Activated CD4-positive, alpha-beta memory T cell treated with anti-CD3 and anti-CD28 coated beads for 36 hours (primary cell): ENCODE results near the gene PAX5. TPM values are rescaled to one million over a fixed set of nuclear protein-coding genes. Genes with fewer than 3 reads are reported as not detected.
A peak's percentile ranks its signal among the peaks of the same experiment; 100 is the strongest.

Experiments used
- CTCF ChIA-PET: fragments of 350-600 bp; sonication (Branson Sonifier 250); formaldehyde crosslinking; loops from one replicate; lab custom pipeline; 2021; ENCODE audit warnings: antibody characterized with exemption, inconsistent platforms; lab: Charles Lee
- POLR2A ChIA-PET: fragments of 350-600 bp; sonication (Branson Sonifier 250); formaldehyde crosslinking; loops from one replicate; lab custom pipeline; 2021; ENCODE audit warnings: antibody characterized with exemption; lab: Charles Lee
- DNase-seq: peaks from one replicate; pipeline ENCODE4 v3.0.0-alpha.2; 2020
- H3K27ac Mint-ChIP-seq: one replicate; pipeline ENCODE4 v1.8.0; 2021; ENCODE audit warnings: mixed read lengths
- H3K27me3 Mint-ChIP-seq: one replicate; pipeline ENCODE4 v1.8.0; 2021; ENCODE audit warnings: mixed read lengths
- H3K36me3 Mint-ChIP-seq: one replicate; pipeline ENCODE4 v1.8.0; 2021; ENCODE audit warnings: mixed read lengths
- H3K4me1 Mint-ChIP-seq: one replicate; pipeline ENCODE4 v1.8.0; 2021; ENCODE audit warnings: low read depth, mixed read lengths
- H3K4me3 Mint-ChIP-seq: one replicate; pipeline ENCODE4 v1.8.0; 2021; ENCODE audit warnings: mild to moderate bottlenecking, mixed read lengths
- H3K9me3 Mint-ChIP-seq: one replicate; pipeline ENCODE4 v1.8.0; 2021; ENCODE audit warnings: mixed read lengths
- intact Hi-C: fragments of 100-400 bp; cut with micrococcal nuclease; formaldehyde crosslinking; loops from one replicate; pipeline ENCODE4 v1.15.1; 2023
- total RNA-seq, 2 experiments: library from RNA; stranded (reverse); gene quantifications; one replicate each; pipeline ENCODE4 v1.2.3, GENCODE V29; 2021

PAX5 gene
- total RNA-seq, 2 experiments from 2014 or later, result 0.12 to 0.15 TPM

DNA sequence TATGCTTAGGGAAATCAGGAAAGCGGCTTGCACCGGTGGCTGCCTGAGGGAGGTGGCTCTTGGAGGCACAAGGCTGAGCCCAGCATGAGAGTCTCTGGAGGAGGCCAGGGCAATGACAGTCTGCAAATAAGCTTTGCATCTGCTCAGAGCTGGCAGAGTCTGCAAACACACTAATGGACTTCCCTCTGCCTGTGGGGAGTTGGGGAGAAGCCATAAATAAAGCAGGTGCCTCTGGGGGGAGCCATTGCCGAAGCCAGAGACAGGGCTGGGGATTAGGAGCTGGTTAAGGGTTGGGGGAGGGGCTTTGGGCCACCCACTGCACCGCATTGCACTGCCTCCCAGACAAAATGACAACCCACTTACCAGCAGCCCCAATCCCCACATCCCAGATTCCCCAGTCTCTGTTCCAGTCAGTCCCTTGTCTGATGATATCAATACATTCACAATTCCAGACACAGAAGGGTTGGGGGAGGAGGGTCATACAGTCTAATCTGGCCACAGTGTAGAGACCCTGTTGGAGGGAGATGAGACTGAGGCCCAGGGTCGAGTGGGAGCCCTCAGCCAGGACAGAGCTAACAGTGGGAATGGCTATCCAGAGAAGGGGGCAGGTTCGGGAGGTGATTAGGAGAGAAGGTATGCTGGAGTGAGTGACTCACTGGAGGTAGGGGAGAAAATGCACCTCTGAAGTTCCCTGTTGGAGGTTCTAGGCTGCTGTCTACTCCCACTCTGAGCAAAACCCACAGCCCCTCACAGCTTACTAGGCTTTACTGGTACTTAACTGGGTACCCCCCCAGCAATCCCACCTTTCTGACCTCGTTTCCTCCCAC, 53.7 kb downstream of the PAX5 start:
- Mint-ChIP-seq H3K27ac (no peak overlapping the region), H3K4me1 (peaks cover 4% of the 10 kb centered on the region), H3K9me3 (no peaks in the 10 kb centered on the region), H3K4me3 (no peak overlapping the region), H3K36me3 (no peaks in the 10 kb centered on the region), H3K27me3 (peaks cover 44% of the 10 kb centered on the region)
- DNase-seq, result peak; percentile 30
- POLR2A ChIA-PET, result no interaction called here
- intact Hi-C loops, result no loop called here
- CTCF ChIA-PET, result interaction anchor here (0.6 kb wide), 1 partner anchor 11 kb away, joined by 4 read pairs; no protein-coding TSS in a partner anchor

GRCh38 chr9:36976371-36977030, 57.6 kb downstream of the PAX5 start:
- ChIA-PET CTCF (interaction anchor here (0.7 to 1.8 kb wide), 4 partner anchors 15 to 103 kb away, joined by 3 to 8 read pairs (median 4); no protein-coding TSS in a partner anchor), POLR2A (no interaction called here)
- H3K27ac Mint-ChIP-seq, result no peak overlapping the region
- H3K36me3 Mint-ChIP-seq, result no peaks in the 10 kb centered on the region
- no peaks in the 10 kb centered on the region for H3K4me1 Mint-ChIP-seq
- DNase-seq, result no peak
- no peak overlapping the region for H3K4me3 Mint-ChIP-seq
- H3K9me3 Mint-ChIP-seq, result no peaks in the 10 kb centered on the region
- H3K27me3 Mint-ChIP-seq, result peaks cover 21% of the 10 kb centered on the region
- intact Hi-C loops, result no loop called here

DNA sequence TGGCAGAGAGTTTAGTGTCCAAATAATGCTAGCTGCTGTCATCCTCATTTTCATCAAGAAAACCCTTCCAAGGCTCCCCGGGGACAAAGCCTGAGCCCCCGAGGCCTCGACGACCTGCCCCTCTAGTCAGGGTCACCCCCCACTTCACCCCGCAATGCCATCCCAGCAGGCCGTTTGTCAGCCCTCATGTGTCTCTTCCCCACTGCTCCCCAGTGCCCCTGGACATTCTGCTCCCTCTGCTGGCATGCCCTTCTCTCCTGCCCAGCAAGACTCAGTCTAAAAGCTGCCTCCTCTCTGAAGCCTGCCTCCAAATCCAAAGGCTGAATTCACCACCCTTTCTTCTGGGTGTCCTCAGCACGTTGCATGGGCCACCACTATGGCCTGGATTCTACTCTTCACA, 59.3 kb downstream of the PAX5 start:
- Mint-ChIP-seq H3K9me3 (no peaks in the 10 kb centered on the region), H3K27ac (no peak overlapping the region), H3K27me3 (peaks cover 18% of the 10 kb centered on the region), H3K4me3 (no peak overlapping the region), H3K4me1 (no peaks in the 10 kb centered on the region), H3K36me3 (no peaks in the 10 kb centered on the region)
- intact Hi-C loops, result no loop called here
- ChIA-PET CTCF (interaction anchor here (0.8 to 3.0 kb wide), 4 partner anchors 15 to 102 kb away, joined by 3 to 22 read pairs (median 4); no protein-coding TSS in a partner anchor), POLR2A (no interaction called here)
- no peak for DNase-seq

GRCh38 chr9:36971935-36972488, 62.1 kb downstream of the PAX5 start:
- no peaks in the 10 kb centered on the region for H3K9me3 Mint-ChIP-seq
- no peak overlapping the region for H3K4me3 Mint-ChIP-seq
- H3K27me3 Mint-ChIP-seq, result peaks cover 3% of the 10 kb centered on the region
- DNase-seq, result no peak
- no peaks in the 10 kb centered on the region for H3K36me3 Mint-ChIP-seq
- intact Hi-C loops, result no loop called here
- POLR2A ChIA-PET, result no interaction called here
- CTCF ChIA-PET, result no interaction called here
- no peaks in the 10 kb centered on the region for H3K4me1 Mint-ChIP-seq
- no peak overlapping the region for H3K27ac Mint-ChIP-seq

GRCh38 chr9:36970007-36970888, 63.8 kb downstream of the PAX5 start:
- DNase-seq, result no peak
- no peak overlapping the region for H3K4me3 Mint-ChIP-seq
- no peaks in the 10 kb centered on the region for H3K36me3 Mint-ChIP-seq
- intact Hi-C loops, result no loop called here
- ChIA-PET POLR2A (no interaction called here), CTCF (interaction anchor here (0.8 kb wide), 1 partner anchor 25 kb away, joined by 3 read pairs; no protein-coding TSS in a partner anchor)
- H3K27me3 Mint-ChIP-seq, result peaks cover 1% of the 10 kb centered on the region
- no peak overlapping the region for H3K27ac Mint-ChIP-seq
- H3K9me3 Mint-ChIP-seq, result no peaks in the 10 kb centered on the region
- H3K4me1 Mint-ChIP-seq, result no peaks in the 10 kb centered on the region

DNA sequence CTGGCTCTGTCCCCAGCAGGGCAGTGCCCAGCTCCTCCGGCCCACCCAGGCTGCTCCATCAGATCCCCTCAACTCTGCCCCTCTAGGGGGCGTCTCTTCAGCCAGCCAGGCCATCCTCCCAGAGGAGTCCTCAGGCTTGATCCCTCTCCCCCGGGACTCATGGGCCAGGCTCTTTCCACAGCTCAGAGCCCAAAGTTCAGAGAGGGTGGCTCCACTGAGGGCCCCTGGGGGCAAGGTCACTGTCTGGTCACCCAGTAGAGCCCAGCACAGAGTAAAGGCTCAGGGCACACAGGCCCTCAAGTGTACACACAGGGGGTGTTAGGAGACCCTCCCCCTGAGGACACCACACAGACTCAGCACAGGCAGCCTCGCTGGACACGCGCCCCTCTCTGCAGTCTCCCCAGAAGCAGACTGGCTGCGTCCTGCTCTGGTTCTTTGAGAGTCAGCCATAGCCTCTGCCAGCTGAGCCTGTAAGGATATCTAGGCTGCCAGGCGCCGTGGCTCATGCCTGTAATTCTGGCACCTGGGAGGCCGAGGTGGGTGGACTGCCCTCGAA, 64.8 kb downstream of the PAX5 start:
- DNase-seq, result no peak
- Mint-ChIP-seq H3K27me3 (no peaks in the 10 kb centered on the region), H3K9me3 (no peaks in the 10 kb centered on the region), H3K36me3 (no peaks in the 10 kb centered on the region), H3K4me1 (no peaks in the 10 kb centered on the region), H3K27ac (peak overlapping the region; percentile 14), H3K4me3 (no peak overlapping the region)
- intact Hi-C loops, result no loop called here
- ChIA-PET POLR2A (no interaction called here), CTCF (no interaction called here)

DNA sequence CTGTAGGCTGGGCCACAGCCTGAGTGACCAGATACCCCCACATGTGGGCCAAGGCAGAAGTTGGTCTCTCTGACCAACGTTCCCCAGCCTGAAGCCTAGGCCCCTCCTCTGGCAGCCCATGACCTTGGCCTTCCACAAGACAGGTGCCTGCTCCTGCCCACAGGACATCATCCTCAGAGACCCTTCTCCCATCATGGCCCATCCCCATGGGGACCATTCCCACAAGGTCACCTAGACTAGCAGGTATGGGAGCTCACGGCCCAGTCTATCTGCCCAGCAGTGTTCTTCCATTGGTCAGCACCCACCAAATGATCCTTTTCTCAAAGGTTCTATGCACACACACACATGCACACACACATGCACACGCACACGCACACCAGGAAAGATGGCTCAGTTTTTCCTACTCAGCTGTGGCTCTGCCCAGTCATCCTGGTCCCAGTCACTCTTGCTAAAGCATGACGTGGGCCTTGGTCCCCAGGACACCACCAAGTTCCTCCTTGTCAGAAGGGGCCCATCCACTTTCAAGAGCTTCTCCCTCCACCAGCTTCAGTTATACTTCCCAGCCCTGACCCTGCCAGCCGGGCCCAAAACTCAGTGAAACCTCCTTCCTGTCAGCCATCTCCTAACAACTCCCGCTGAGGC, 65.4 kb downstream of the PAX5 start:
- peak; percentile 30 for DNase-seq
- no peaks in the 10 kb centered on the region for H3K36me3 Mint-ChIP-seq
- H3K4me1 Mint-ChIP-seq, result no peaks in the 10 kb centered on the region
- CTCF ChIA-PET, result no interaction called here
- H3K27ac Mint-ChIP-seq, result peak overlapping the region; percentile 14
- POLR2A ChIA-PET, result no interaction called here
- H3K4me3 Mint-ChIP-seq, result no peak overlapping the region
- H3K27me3 Mint-ChIP-seq, result no peaks in the 10 kb centered on the region
- intact Hi-C loops, result no loop called here
- H3K9me3 Mint-ChIP-seq, result no peaks in the 10 kb centered on the region

DNA sequence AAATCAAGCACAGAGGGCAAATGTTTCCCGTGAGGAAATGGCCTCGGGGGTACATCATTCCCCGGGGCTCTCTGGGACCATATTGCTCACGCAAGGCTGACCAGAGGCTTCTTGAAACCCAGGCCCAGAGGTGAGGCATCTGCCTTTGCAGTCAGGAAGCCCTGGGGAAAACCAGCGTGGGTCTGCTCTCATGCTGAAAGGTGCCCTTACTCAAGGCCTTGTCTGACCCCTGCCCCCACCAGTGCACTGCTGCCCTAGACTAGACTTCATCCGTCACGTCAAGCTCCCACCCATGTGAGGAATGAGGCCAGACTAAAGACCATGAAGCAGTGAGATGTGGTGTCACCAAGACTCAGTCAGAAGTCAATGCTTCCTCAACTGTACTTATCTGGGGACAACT, 66.1 kb downstream of the PAX5 start:
- Mint-ChIP-seq H3K4me3 (no peak overlapping the region), H3K4me1 (no peaks in the 10 kb centered on the region), H3K27me3 (no peaks in the 10 kb centered on the region), H3K27ac (no peak overlapping the region), H3K9me3 (no peaks in the 10 kb centered on the region), H3K36me3 (no peaks in the 10 kb centered on the region)
- ChIA-PET POLR2A (no interaction called here), CTCF (no interaction called here)
- no peak for DNase-seq
- intact Hi-C loops, result no loop called here

DNA sequence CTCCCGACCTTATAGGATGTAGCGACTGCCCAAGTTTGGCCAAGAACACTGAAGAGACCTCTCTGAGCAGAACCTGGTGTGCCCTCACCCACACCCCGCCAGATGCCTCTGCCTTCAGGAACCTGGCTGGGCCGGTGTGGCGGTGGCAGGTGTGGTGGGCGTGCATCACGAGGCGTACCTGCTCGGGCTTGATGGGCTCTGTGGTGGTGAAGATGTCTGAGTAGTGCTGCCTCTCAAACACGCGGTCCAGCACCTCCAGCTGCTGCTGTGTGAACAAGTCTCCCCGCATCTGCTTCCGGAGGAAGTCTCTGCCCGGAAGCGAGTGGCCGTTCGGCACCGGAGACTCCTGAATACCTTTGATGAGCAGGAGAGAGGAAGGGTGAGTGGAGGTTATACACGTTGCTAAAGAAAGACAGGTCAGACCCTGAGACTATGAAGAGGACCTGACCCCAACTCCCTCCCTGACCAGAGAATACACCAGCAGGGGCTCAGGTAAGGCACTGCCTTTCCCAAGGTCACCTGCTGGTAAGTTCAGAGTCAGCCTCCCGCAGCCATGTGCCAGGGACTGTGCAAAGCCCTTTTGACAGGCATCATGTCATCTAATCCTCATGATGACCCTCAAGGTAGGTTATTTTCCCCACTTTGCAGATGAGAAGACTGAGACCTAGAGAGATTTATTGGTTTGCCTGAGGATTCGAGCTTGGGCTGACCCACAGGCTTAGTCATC, 67.5 kb downstream of the PAX5 start:
- Mint-ChIP-seq H3K27ac (no peak overlapping the region), H3K4me3 (no peak overlapping the region), H3K4me1 (peaks cover under 1% of the 10 kb centered on the region), H3K27me3 (peaks cover 2% of the 10 kb centered on the region), H3K9me3 (no peaks in the 10 kb centered on the region), H3K36me3 (no peaks in the 10 kb centered on the region)
- intact Hi-C loops, result no loop called here
- ChIA-PET CTCF (no interaction called here), POLR2A (no interaction called here)
- no peak for DNase-seq

GRCh38 chr9:36964791-36965190, 69.3 kb downstream of the PAX5 start:
- peaks cover 2% of the 10 kb centered on the region for H3K4me1 Mint-ChIP-seq
- H3K9me3 Mint-ChIP-seq, result no peaks in the 10 kb centered on the region
- peaks cover 4% of the 10 kb centered on the region for H3K27me3 Mint-ChIP-seq
- intact Hi-C loops, result no loop called here
- no peak for DNase-seq
- ChIA-PET POLR2A (no interaction called here), CTCF (no interaction called here)
- no peak overlapping the region for H3K27ac Mint-ChIP-seq
- H3K4me3 Mint-ChIP-seq, result no peak overlapping the region
- H3K36me3 Mint-ChIP-seq, result no peaks in the 10 kb centered on the region

GRCh38 chr9:36963346-36963745, 70.7 kb downstream of the PAX5 start:
- no peaks in the 10 kb centered on the region for H3K9me3 Mint-ChIP-seq
- H3K27ac Mint-ChIP-seq, result no peak overlapping the region
- H3K36me3 Mint-ChIP-seq, result no peaks in the 10 kb centered on the region
- ChIA-PET CTCF (no interaction called here), POLR2A (no interaction called here)
- H3K27me3 Mint-ChIP-seq, result peaks cover 9% of the 10 kb centered on the region
- DNase-seq, result no peak
- peaks cover 2% of the 10 kb centered on the region for H3K4me1 Mint-ChIP-seq
- intact Hi-C loops, result no loop called here
- no peak overlapping the region for H3K4me3 Mint-ChIP-seq
